Mesothelial cell of epicardium (in vitro differentiated cells): ENCODE measurements around the gene RNU5D-1. TPM values are rescaled to one million over a fixed set of nuclear protein-coding genes. Genes with fewer than 3 reads are reported as not detected.

Experiments used
- DNase-seq, 2 experiments: peaks; one replicate each; pipeline ENCODE4 v3.0.0; 2021; ENCODE audit warnings: low spot score in 2 of 2; ENCODE audit not compliant: unreplicated experiment in 2 of 2
- H3K27ac Mint-ChIP-seq: 2 replicates; pipeline ENCODE4 v1.8.0; 2021; ENCODE audit warnings: mixed read lengths
- H3K27me3 Mint-ChIP-seq: 2 replicates; pipeline ENCODE4 v1.8.0; 2021; ENCODE audit warnings: low read depth, mixed read lengths
- H3K36me3 Mint-ChIP-seq: 2 replicates; pipeline ENCODE4 v1.8.0; 2021; ENCODE audit warnings: mixed read lengths
- H3K4me1 Mint-ChIP-seq: 2 replicates; pipeline ENCODE4 v1.8.0; 2021; ENCODE audit warnings: mixed read lengths
- H3K4me3 Mint-ChIP-seq: 2 replicates; pipeline ENCODE4 v1.8.0; 2021; ENCODE audit warnings: mild to moderate bottlenecking, moderate library complexity, mixed read lengths
- H3K9me3 Mint-ChIP-seq: 2 replicates; pipeline ENCODE4 v1.8.0; 2021; ENCODE audit warnings: mixed read lengths
- total RNA-seq: library from RNA; stranded (reverse); gene quantifications from 3 replicates; pipeline ENCODE4 v1.2.1, GENCODE V29; 2021
- TF ChIP-seq, protein P1 (sequence below): fragments of 200-600 bp; sonication (generic); IDR thresholded peaks from one replicate; pipeline ENCODE4 v1.5.0; 2021; ENCODE audit warnings: antibody characterized with exemption; ENCODE audit not compliant: unreplicated experiment

RNU5D-1 gene
- total RNA-seq, 1 donor from 2014 or later = not detected

- Mint-ChIP-seq H3K4me1 (peaks cover 2% of the 10 kb centered on the region), H3K36me3 (peaks cover 2% of the 10 kb centered on the region), H3K4me3 (no peak overlapping the region), H3K9me3 (peaks cover 7% of the 10 kb centered on the region), H3K27ac (no peak overlapping the region), H3K27me3 (no peaks in the 10 kb centered on the region)
- TF ChIP-seq, protein P1, sequence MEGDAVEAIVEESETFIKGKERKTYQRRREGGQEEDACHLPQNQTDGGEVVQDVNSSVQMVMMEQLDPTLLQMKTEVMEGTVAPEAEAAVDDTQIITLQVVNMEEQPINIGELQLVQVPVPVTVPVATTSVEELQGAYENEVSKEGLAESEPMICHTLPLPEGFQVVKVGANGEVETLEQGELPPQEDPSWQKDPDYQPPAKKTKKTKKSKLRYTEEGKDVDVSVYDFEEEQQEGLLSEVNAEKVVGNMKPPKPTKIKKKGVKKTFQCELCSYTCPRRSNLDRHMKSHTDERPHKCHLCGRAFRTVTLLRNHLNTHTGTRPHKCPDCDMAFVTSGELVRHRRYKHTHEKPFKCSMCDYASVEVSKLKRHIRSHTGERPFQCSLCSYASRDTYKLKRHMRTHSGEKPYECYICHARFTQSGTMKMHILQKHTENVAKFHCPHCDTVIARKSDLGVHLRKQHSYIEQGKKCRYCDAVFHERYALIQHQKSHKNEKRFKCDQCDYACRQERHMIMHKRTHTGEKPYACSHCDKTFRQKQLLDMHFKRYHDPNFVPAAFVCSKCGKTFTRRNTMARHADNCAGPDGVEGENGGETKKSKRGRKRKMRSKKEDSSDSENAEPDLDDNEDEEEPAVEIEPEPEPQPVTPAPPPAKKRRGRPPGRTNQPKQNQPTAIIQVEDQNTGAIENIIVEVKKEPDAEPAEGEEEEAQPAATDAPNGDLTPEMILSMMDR = no peak
- no peak for DNase-seq
Observed at GRCh38 chr1:44713321-44713781, 17.6 kb downstream of the RNU5D-1 start.

DNA sequence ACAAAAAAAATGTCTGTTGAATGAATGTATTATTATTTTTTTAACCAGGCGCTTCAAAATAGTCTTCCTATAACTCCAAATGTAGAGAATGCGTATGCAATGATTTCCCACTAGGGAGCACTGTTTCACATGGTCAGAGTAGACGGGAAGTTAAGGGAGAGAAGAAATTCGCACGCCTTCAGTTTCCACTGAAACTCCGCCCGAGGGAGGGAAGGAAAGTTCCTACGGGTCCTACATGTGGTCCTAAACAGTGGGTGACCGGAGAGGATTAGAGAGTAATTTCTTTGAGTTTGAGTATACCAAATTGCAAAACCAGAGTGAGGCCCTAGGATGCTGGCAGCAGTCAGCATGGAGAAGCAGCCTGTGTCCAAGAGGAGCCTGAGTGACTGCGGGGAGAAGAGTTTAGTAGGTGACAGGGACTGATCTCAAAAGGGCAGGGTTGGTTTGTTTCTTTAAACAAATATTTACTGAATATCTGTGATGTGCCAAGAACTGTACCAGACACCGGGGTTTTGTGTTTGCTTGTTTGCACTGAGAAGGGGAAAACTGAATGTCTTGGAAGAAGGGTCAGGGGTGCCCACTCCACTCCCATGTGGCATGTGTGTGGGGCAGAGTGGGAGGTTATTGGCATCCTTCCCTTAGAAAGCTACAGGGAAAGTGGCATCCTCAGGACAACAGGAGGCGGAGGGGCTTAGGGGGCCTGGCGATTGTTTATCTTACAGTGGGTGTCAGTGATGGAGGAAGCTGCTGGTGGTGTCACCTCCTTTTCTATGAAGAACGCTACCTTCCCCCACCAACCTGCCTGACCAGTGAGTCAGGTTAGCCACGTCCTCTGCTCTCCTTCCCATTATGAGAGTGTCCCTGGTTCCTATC lies 22.8 kb downstream of the RNU5D-1 start:
- no peak for DNase-seq
- TF ChIP-seq, protein P1 = no peak
- no peak overlapping the region for H3K27ac Mint-ChIP-seq
- H3K9me3 Mint-ChIP-seq = peaks cover 13% of the 10 kb centered on the region
- H3K4me1 Mint-ChIP-seq = no peaks in the 10 kb centered on the region
- H3K36me3 Mint-ChIP-seq = peaks cover 8% of the 10 kb centered on the region
- H3K4me3 Mint-ChIP-seq = no peak overlapping the region
- H3K27me3 Mint-ChIP-seq = peaks cover 2% of the 10 kb centered on the region

DNA sequence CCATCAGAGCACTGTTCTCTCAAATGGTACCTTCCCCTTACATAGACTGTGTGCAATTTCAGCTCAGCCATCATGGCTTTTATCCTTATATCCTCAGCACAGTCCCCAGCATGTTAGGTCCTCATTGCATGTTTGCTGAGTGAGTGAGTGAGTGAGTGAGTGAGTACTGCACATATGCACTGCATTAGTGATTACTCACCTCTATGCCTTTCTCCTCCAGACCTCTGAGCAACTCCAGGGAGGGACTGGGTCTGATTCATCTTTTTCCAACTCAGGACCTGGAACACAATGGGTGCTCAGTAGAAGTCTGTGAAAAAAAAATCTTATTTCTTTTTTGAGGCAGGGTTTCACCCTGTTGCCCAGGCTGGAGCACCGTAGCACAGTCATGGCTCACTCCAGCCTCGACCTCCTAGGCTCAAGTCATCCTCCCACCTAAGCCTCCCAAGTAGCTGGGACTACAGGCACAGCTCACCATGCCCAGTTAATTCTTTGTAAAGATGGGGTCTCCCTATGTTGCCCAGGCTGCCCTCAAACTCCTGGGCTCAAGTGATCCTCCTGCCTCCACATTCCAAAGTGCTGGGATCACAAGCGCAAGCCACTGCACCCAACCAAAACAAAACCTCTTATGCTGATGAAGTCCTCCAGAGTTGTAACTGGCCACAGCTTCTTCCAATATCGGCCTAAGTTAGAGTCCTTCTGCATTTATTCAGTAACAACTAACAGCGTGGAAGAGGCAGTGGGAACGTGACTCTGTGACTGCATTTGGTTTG lies 23.7 kb downstream of the RNU5D-1 start:
- no peak overlapping the region for H3K27ac Mint-ChIP-seq
- H3K4me3 Mint-ChIP-seq = no peak overlapping the region
- H3K27me3 Mint-ChIP-seq = peaks cover 2% of the 10 kb centered on the region
- H3K36me3 Mint-ChIP-seq = peaks cover 8% of the 10 kb centered on the region
- H3K4me1 Mint-ChIP-seq = no peaks in the 10 kb centered on the region
- TF ChIP-seq, protein P1 = no peak
- peaks cover 13% of the 10 kb centered on the region for H3K9me3 Mint-ChIP-seq
- DNase-seq = no peak

- no peak overlapping the region for H3K4me3 Mint-ChIP-seq
- no peak overlapping the region for H3K27ac Mint-ChIP-seq
- no peak for DNase-seq
- H3K36me3 Mint-ChIP-seq = peaks cover 8% of the 10 kb centered on the region
- TF ChIP-seq, protein P1 = no peak
- H3K27me3 Mint-ChIP-seq = peaks cover 2% of the 10 kb centered on the region
- H3K9me3 Mint-ChIP-seq = peaks cover 13% of the 10 kb centered on the region
- H3K4me1 Mint-ChIP-seq = peaks cover 5% of the 10 kb centered on the region
Observed at GRCh38 chr1:44705938-44706337, 25.0 kb downstream of the RNU5D-1 start.

- Mint-ChIP-seq H3K27me3 (peaks cover 2% of the 10 kb centered on the region), H3K9me3 (peaks cover 13% of the 10 kb centered on the region), H3K27ac (no peak overlapping the region), H3K36me3 (peaks cover 6% of the 10 kb centered on the region), H3K4me1 (peaks cover 9% of the 10 kb centered on the region), H3K4me3 (no peak overlapping the region)
- no peak for DNase-seq
- TF ChIP-seq, protein P1 = no peak
Observed at GRCh38 chr1:44705470-44705869, 25.5 kb downstream of the RNU5D-1 start.
